ENCODE results near the gene MCRIP2. TPM values are rescaled to one million over a fixed set of nuclear protein-coding genes. Genes with fewer than 3 reads are reported as not detected.

The MCRIP2 gene
- total and polyA plus RNA-seq, 9 of the 15 experiments (the other 6 are each of a cell fraction or from before 2014, with no cell fraction given), result 0.80 to 120 (median 35.2) TPM

- intact Hi-C loops (cut with micrococcal nuclease) (loop anchor here (5.0 kb wide), 1 partner anchor 284 kb away; the partner anchor contains the start of gene NME4), in situ Hi-C loops (cut with MboI) (no loop called here)
- DNase-seq (ENCODE audit: extremely low read depth in 1 of 4, low spot score in 3 of 4) (peak in 1 of 4 experiments; percentile 65), ATAC-seq (peak; percentile 13), FAIRE-seq (peak; percentile 54)
- Histone ChIP-seq H3K9me3 (replicated peaks; ENCODE audit: control insufficient read depth, insufficient read depth, low read depth, low read length) (no peaks in the 10 kb centered on the region), H3K4me2 (ENCODE audit: insufficient read depth, low read length) (peak overlapping the region; percentile 75), H3K4me3 (peak overlapping the region; percentile 98), H3K79me2 (ENCODE audit: control insufficient read depth, insufficient read depth, low read length) (peaks cover 41% of the 10 kb centered on the region), H4K20me1 (replicated peaks; ENCODE audit: control insufficient read depth, insufficient read depth, low read length) (peaks cover 21% of the 10 kb centered on the region), H3K9ac (ENCODE audit: insufficient read depth in 1 of 2, low read depth in 2 of 2, low read length in 2 of 2) (peak overlapping the region; percentile 83 to 98), H2AFZ (ENCODE audit: low read depth, low read length) (no peak overlapping the region), H3K27ac (ENCODE audit: extremely low read depth, low read depth, low read length) (peak overlapping the region; percentile 89), H3K4me1 (replicated peaks in 1 of 2; ENCODE audit: control insufficient read depth in 2 of 2, insufficient read depth in 2 of 2, low read length in 2 of 2) (peaks cover 33 to 98% of the 10 kb centered on the region in 2 experiments), H3K27me3 (ENCODE audit: control insufficient read depth in 2 of 2, insufficient read depth in 2 of 2, low read length in 2 of 2) (no peaks in the 10 kb centered on the region), H3K36me3 (ENCODE audit: control insufficient read depth, insufficient read depth, low read length) (peaks cover 48% of the 10 kb centered on the region), H3K9me1 (ENCODE audit: control insufficient read depth, insufficient read depth, low read length) (peaks cover 11% of the 10 kb centered on the region)
- TSS peak; percentile 82 for BruUV-seq (replicated peaks)
- 3% methylated on average over 34 of the region's 44 CpGs for WGBS (ENCODE audit: insufficient coverage, low coverage, missing lambda C conversion rate)
- CTCF ChIA-PET (ENCODE audit: low intra/inter-chr PET ratio), result no interaction called here
- POLR2A ChIA-PET, result interaction anchor here (0.5 to 1.8 kb wide), 14 partner anchors 9 to 1118 kb away, joined by 3 to 10 read pairs (median 3); partner anchors contain the start of genes METTL26, WDR24 and WFIKKN1
- TF ChIP-seq MYBL2 (IDR thresholded peaks at IDR 0.05; ENCODE audit: low read depth), result no peak
- TF ChIP-seq MYBL2 (CRISPR knock-in tag; IDR thresholded peaks at IDR 0.05; ENCODE audit: borderline replicate concordance), result no peak
- TF ChIP-seq ZNF282 (CRISPR knock-in tag; IDR thresholded peaks at IDR 0.05), result 0 out of 2 replicates have a peak, but pooled peaks have one; percentile 62
- TF ChIP-seq TAF9B (IDR thresholded peaks at IDR 0.05; ENCODE audit: partially characterized antibody), result no peak
- TF ChIP-seq ZNF165 (CRISPR knock-in tag; IDR thresholded peaks at IDR 0.05; ENCODE audit: borderline replicate concordance), result no peak
- TF ChIP-seq CEBPG (CRISPR knock-in tag; IDR thresholded peaks at IDR 0.05), result peak; percentile 16; the same call in 1 of the 2 replicates
- no peak for TF ChIP-seq CEBPG (tag; conservative IDR thresholded peaks at IDR 0.05 in 1 of 2, IDR thresholded peaks at IDR 0.05 in 1 of 2)
- no peak for TF ChIP-seq SRSF1 (IDR thresholded peaks at IDR 0.05; ENCODE audit: low read depth, low read length)
- peak; percentile 17; the same call in 1 of the 2 replicates for TF ChIP-seq TFAP4 (CRISPR knock-in tag; IDR thresholded peaks at IDR 0.05; ENCODE audit: borderline replicate concordance)
- 0 out of 4 replicates have a peak, but pooled peaks of 1 of the 2 experiments have one; percentile 35 for TF ChIP-seq SIN3A (IDR thresholded peaks at IDR 0.05; ENCODE audit: borderline replicate concordance in 2 of 2, control insufficient read depth in 1 of 2, low read depth in 2 of 2, low read length in 2 of 2)
- peak; percentile 54 for TF ChIP-seq ARID4B (CRISPR knock-in tag; IDR thresholded peaks at IDR 0.05)
- TF ChIP-seq ZNF174 (CRISPR knock-in tag; IDR thresholded peaks at IDR 0.05), result no peak
- TF ChIP-seq ZBED1 (IDR thresholded peaks at IDR 0.05), result peak; percentile 34; the same call in 1 of the 2 replicates
- TF ChIP-seq CC2D1A (IDR thresholded peaks at IDR 0.05), result no peak
- no peak for TF ChIP-seq ZNF717 (CRISPR knock-in tag; IDR thresholded peaks at IDR 0.05)
- TF ChIP-seq ZNF143 (CRISPR knock-in tag; IDR thresholded peaks at IDR 0.05), result 0 out of 2 replicates have a peak, but pooled peaks have one; percentile 22
- no peak for TF ChIP-seq ZNF586 (CRISPR knock-in tag; conservative IDR thresholded peaks at IDR 0.05)
Observed at GRCh38 chr16:680967-681745, 39.5 kb downstream of the MCRIP2 start.
